Gastrocnemius medialis (tissue), 4 donors: ENCODE data around the gene SPOPL.

Experiments
- POLR2A ChIP-seq, 2 donors: fragments of 450-650 bp; IDR thresholded peaks; one replicate each; pipeline ENCODE4 v1.6.1; 2017; ENCODE audit warnings: antibody characterized with exemption in 2 of 2, mild to moderate bottlenecking in 2 of 2, moderate library complexity in 2 of 2
- TF ChIP-seq, protein P1 (sequence below), 5 experiments: fragments of 450-650 bp in 3 of 5; fragments of 200-600 bp in 2 of 5; sonication (generic) in 2 of 5; IDR thresholded peaks in 4 of 5; conservative IDR thresholded peaks in 1 of 5; 1 replicate in 4 of 5; 2 replicates in 1 of 5; pipeline ENCODE4 v1.5.1; 2016 to 2019; ENCODE audit warnings: antibody characterized with exemption in 5 of 5, mild to moderate bottlenecking in 3 of 5, moderate library complexity in 3 of 5

DNA sequence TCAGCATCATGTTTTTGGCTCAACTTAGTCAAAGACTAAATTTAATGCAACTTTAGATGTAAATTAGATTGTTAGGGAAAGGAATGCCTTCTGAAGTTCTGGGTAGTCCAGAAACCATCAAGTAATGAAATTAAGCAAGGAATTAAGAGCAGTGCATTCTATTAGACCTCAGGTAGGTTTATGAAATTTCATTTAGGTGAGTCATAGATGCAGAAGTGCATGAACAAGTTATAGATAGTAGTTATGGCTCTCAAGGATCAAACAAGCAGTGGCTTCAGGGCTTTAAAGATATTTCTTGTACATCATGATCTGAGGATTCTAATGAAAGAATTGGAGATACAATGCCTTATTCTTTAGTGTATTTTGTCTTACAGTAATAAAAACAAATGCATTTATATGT lies 25.4 kb upstream of the SPOPL start:
- TF ChIP-seq, protein P1, sequence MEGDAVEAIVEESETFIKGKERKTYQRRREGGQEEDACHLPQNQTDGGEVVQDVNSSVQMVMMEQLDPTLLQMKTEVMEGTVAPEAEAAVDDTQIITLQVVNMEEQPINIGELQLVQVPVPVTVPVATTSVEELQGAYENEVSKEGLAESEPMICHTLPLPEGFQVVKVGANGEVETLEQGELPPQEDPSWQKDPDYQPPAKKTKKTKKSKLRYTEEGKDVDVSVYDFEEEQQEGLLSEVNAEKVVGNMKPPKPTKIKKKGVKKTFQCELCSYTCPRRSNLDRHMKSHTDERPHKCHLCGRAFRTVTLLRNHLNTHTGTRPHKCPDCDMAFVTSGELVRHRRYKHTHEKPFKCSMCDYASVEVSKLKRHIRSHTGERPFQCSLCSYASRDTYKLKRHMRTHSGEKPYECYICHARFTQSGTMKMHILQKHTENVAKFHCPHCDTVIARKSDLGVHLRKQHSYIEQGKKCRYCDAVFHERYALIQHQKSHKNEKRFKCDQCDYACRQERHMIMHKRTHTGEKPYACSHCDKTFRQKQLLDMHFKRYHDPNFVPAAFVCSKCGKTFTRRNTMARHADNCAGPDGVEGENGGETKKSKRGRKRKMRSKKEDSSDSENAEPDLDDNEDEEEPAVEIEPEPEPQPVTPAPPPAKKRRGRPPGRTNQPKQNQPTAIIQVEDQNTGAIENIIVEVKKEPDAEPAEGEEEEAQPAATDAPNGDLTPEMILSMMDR (IDR thresholded peaks at IDR 0.05 in 4 of 5, conservative IDR thresholded peaks at IDR 0.05 in 1 of 5) = no peak
- TF ChIP-seq POLR2A (IDR thresholded peaks at IDR 0.05) = no peak
